ENCODE data around the gene NOD1.

DNA sequence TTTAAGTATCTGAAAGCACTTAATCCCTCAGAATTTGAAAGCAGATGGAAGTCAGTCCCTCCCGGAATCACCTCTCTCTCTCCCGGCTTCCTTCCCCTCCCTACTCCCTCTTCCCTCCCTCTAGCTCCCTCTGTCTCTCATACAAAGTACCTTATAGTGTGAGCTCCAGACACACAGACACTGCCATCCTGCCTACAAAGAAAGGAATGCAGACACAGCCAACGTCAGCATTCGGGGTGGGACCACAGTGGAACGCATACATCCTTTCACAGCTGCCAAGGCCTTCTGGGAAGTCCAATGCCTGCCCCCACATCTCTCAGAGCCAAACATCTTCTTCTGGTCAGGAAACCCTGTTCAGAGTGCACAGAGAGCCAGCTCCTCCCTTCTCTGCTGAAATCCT, 9.3 kb downstream of the NOD1 start:
- TF ChIP-seq POLR2AphosphoS5 (IDR thresholded peaks at IDR 0.05; ENCODE audit: borderline replicate concordance, low read depth, low read length) (no peak), EZH2 (IDR thresholded peaks at IDR 0.05) (no peak), FOXP2 (optimal IDR thresholded peaks at IDR 0.05; ENCODE audit: control extremely low read depth, extremely low read length, insufficient read depth) (no peak)

Measured in SK-N-MC (cell line).